HL-60/S4 treated with phorbol 12-myristate 13-acetate at 8.2 ng/mL for 4 days and 3 days (cell line): Measurements from ENCODE around the gene LHX3.

Source experiments
- in situ Hi-C: fragments of 300-500 bp; cut with MboI; formaldehyde crosslinking; loops from 2 replicates; pipeline ENCODE4 v1.15.0; 2022; ENCODE audit warnings: low sequenced_read_pairs

LHX3 gene

GRCh38 chr9:136179761-136180160, 25.2 kb downstream of the LHX3 start:
- in situ Hi-C loops: no loop called here

GRCh38 chr9:136179101-136179616, 25.8 kb downstream of the LHX3 start:
- in situ Hi-C loops: no loop called here

GRCh38 chr9:136178773-136179075, 26.2 kb downstream of the LHX3 start:
- in situ Hi-C loops: no loop called here

- in situ Hi-C loops: no loop called here
Measured at GRCh38 chr9:136178061-136178772, 26.7 kb downstream of the LHX3 start.

- in situ Hi-C loops: no loop called here
Measured at GRCh38 chr9:136177224-136177623, 27.7 kb downstream of the LHX3 start.

- in situ Hi-C loops: no loop called here
Measured at GRCh38 chr9:136175616-136176197, 29.2 kb downstream of the LHX3 start.

GRCh38 chr9:136174779-136175615, 29.9 kb downstream of the LHX3 start:
- in situ Hi-C loops: no loop called here

GRCh38 chr9:136173648-136174290, 31.2 kb downstream of the LHX3 start:
- in situ Hi-C loops: no loop called here

GRCh38 chr9:136172412-136173079, 32.4 kb downstream of the LHX3 start:
- in situ Hi-C loops: no loop called here

- in situ Hi-C loops: no loop called here
Measured at GRCh38 chr9:136171801-136172411, 33.0 kb downstream of the LHX3 start.

- in situ Hi-C loops: no loop called here
Measured at GRCh38 chr9:136171009-136171800, 33.7 kb downstream of the LHX3 start.

- in situ Hi-C loops: no loop called here
Measured at GRCh38 chr9:136170006-136170901, 34.7 kb downstream of the LHX3 start.

- in situ Hi-C loops: loop anchor here (10.0 kb wide), 1 partner anchor 95 kb away; no protein-coding TSS in a partner anchor
Measured at GRCh38 chr9:136169495-136169894, 35.4 kb downstream of the LHX3 start.

GRCh38 chr9:136163248-136163850, 41.6 kb downstream of the LHX3 start:
- in situ Hi-C loops: loop anchor here (10.0 kb wide), 1 partner anchor 101 kb away; no protein-coding TSS in a partner anchor

- in situ Hi-C loops: loop anchor here (10.0 kb wide), 1 partner anchor 104 kb away; no protein-coding TSS in a partner anchor
Measured at GRCh38 chr9:136160995-136161610, 43.8 kb downstream of the LHX3 start.

GRCh38 chr9:136160381-136160841, 44.5 kb downstream of the LHX3 start:
- in situ Hi-C loops: loop anchor here (10.0 kb wide), 1 partner anchor 104 kb away; no protein-coding TSS in a partner anchor

- in situ Hi-C loops: loop anchor here (10.0 kb wide), 1 partner anchor 105 kb away; no protein-coding TSS in a partner anchor
Measured at GRCh38 chr9:136159851-136160250, 45.1 kb downstream of the LHX3 start.
